NCI-H1417 treated with DMSO at 0.1 percent for 48 hours (cell line): ENCODE data around the gene OR2M7.
"Not testable (repeated sequence)": the region's sequence is repeated elsewhere in the genome, so short reads cannot be mapped to it uniquely, and the experiment has no call there.

ENCODE experiments used
- DNase-seq: peaks from one replicate; lab custom pipeline; 2025; lab: John Stamatoyannopoulos, UW

The OR2M7 gene

GRCh38 chr1:248324468-248324867 lies at the start of gene OR2M7:
Gene OR2M7 (minus strand): TSS chr1:248324568. CDS start chr1:248324568, 0 bp downstream.
- no peak for DNase-seq

DNA sequence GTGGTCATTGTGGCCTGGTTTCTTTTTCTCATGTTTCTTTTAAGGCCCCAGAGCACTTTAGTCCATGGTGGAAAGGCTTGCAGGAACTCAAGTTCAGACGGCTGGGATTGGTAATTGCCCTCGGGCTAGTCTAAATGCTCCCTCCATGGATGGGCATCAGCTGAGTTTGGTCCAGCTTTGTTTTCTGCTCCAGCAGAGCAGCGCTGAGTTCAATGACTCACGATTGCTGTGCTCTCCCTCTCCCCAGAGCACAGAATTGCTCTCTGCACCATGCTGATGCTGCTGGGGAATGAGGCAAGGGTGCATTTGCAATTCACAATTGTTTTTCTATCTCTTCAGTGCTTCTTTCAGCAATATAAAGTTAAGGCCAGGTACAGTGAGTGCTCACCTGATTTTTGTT lies 49.4 kb upstream of the OR2M7 start:
- DNase-seq: no peak

GRCh38 chr1:248372394-248372793 lies 48.0 kb upstream of the OR2M7 start:
- DNase-seq: no peak

GRCh38 chr1:248366609-248367008 lies 42.2 kb upstream of the OR2M7 start:
- DNase-seq: no peak

GRCh38 chr1:248361121-248361715 lies 36.9 kb upstream of the OR2M7 start, which contains the start of gene OR2T4:
Gene OR2T4 (plus strand): TSS chr1:248361665. CDS start chr1:248361665, 0 bp downstream.
- no peak for DNase-seq

DNA sequence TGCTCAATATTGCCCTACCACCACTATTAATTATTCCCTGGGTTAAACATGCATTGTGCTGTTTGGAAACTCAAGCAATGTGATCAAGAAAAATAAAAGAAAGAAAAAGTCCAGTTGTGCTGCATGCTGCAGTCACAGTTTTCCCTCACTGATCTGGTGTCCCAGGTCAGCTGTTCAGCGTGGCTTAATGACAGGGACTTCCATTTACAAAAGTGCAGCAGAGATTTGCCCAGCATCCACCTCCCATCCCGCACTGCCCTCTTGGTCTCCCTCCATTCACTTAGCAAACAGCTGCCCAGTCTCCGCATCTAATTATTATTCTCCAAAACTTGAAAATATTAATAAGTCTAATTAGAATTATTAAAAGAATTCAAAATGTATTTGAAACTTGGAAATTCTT lies 35.0 kb upstream of the OR2M7 start:
- DNase-seq: no peak

GRCh38 chr1:248348475-248348874 lies 24.1 kb upstream of the OR2M7 start, which contains the start of gene OR14C36:
Gene OR14C36 (plus strand): TSS chr1:248348775. CDS start chr1:248348775, 0 bp downstream.
- DNase-seq: no peak

GRCh38 chr1:248343451-248343850 lies 19.1 kb upstream of the OR2M7 start:
- DNase-seq: no peak

DNA sequence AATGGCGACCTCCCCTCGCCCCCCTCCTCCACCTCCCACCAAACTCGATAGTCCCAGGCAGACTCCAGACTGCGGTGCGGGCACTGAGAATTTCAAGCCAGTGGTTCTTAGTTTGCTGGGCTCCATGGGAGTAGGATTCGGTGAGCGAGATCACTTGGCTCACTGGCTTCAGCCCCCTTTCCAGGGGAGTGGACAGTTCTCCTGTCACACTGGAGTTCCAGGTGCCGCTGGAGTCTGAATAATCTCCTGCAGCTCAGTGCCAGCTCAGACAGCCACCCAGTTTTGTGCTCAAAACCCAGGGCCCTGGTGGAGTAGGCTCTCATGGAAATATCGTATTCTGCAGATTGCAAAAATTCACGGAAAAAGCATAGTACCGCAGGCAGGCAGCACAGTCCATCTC lies 7.6 kb downstream of the OR2M7 start:
- no peak for DNase-seq

GRCh38 chr1:248306740-248307139 lies 17.6 kb downstream of the OR2M7 start:
- not testable (repeated sequence) for DNase-seq

- DNase-seq: no peak
Observed at GRCh38 chr1:248306103-248306502, 18.3 kb downstream of the OR2M7 start.

DNA sequence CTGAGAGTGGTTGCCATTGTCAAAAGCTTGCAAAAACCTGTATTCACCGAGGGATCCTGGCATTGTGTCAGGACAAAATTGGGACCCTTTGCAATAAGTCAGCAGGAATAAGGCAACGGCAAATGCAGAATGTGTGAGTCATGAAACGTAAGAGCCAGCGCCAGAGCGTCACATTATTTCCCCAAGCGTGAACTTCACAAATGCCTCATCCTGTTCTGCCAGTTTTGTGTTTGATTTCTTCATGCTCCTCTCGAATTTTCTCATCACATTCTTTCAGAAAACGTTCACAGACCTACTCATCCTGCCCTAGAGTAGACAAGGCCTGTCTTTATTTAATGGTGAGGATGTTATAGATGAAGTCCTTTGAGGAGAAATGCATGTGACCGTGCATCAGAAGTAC lies 18.7 kb downstream of the OR2M7 start:
- not testable (repeated sequence) for DNase-seq

- DNase-seq: no peak
Observed at GRCh38 chr1:248303324-248303723, 21.0 kb downstream of the OR2M7 start, which contains the start of gene OR2T12. Gene OR2T12 (minus strand): TSS chr1:248303424. CDS start chr1:248295578, 7,846 bp downstream.

DNA sequence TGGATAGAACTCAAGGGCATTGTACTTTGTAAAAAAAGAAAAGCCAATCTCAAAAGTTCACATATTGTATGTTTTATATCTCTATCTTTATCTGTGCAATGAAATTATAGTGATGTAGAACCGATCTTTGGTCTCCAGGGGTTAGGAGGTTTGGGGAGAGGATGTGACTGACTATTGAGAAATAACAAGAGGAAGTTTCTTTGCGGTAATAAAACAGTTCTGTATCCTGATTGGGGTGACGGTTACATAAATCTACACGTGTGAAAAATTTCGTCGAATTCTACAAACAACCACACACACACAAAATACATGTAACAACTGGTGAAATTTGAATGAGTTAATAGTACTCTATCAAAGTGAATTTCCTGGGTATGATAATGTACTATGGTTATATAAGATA lies 36.0 kb downstream of the OR2M7 start:
- DNase-seq: no peak

DNA sequence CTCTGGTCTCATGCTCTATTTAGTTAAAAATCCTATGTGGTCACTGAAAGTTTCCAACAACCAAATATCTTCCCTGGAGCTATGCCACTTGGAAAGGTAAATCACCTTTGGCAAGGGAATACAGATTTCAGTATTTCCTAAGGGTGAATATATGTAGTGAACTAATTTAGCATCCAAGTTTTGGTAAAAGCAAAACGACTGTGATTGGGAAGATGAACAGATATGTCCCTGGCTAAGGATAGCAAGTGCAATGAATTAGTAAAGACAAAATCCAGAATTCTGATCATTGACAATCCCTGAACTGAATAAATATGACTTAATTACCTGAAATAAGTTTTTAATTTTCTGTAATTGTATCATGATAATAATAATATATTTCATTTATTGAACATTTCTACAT lies 46.5 kb downstream of the OR2M7 start, which contains the start of gene OR2T33:
Gene OR2T33, minus strand, starts transcription at position 101 of the 400 bp plus-strand sequence. CDS start 4,162 bp downstream, outside the sequence.
- no peak for DNase-seq
